ENCODE data around the gene DAAM2.

Gene DAAM2

GRCh38 chr6:39882531-39882899, 90.3 kb downstream of the DAAM2 start:
- no peak overlapping the region for H3K4me2 ChIP-seq (ENCODE audit: low read depth, low read length, poor library complexity, severe bottlenecking)
- no peaks in the 10 kb centered on the region for H3K27me3 ChIP-seq (ENCODE audit: insufficient read depth, low read length, poor library complexity, severe bottlenecking)

GRCh38 chr6:39884696-39885095, 92.5 kb downstream of the DAAM2 start:
- TF ChIP-seq CTCF (conservative IDR thresholded peaks at IDR 0.05; ENCODE audit: low read length) (no peak), EZH2phosphoT487 (IDR thresholded peaks at IDR 0.05; ENCODE audit: borderline replicate concordance) (no peak)

More at GRCh38 chr6:39882531-39882899, 90.3 kb downstream of the DAAM2 start:
- Histone ChIP-seq H3K9ac (ENCODE audit: low read depth, low read length, poor library complexity, severe bottlenecking) (no peak overlapping the region), H3F3A (ENCODE audit: low read depth) (no peaks in the 10 kb centered on the region), H3K9me3 (ENCODE audit: insufficient read depth, low read depth, low read length) (no peaks in the 10 kb centered on the region), H2AFZ (ENCODE audit: low read length) (no peak overlapping the region), H4K20me1 (ENCODE audit: insufficient read depth, low read length, poor library complexity, severe bottlenecking) (no peaks in the 10 kb centered on the region), H3K4me3 (ENCODE audit: low read length, poor library complexity, severe bottlenecking) (no peak overlapping the region), H3K4me1 (ENCODE audit: insufficient read depth, low read length, poor library complexity, severe bottlenecking) (no peaks in the 10 kb centered on the region), H3K36me3 (ENCODE audit: insufficient read depth, low read length) (no peaks in the 10 kb centered on the region), H3K9me2 (replicated peaks; ENCODE audit: low read depth, low read length) (no peaks in the 10 kb centered on the region), H3K79me2 (ENCODE audit: insufficient read depth, low read length) (no peaks in the 10 kb centered on the region)
- TF ChIP-seq EZH2phosphoT487 (IDR thresholded peaks at IDR 0.05; ENCODE audit: borderline replicate concordance) (no peak), CTCF (conservative IDR thresholded peaks at IDR 0.05; ENCODE audit: low read length) (no peak)

GRCh38 chr6:39885691-39886090, 93.5 kb downstream of the DAAM2 start:
- Histone ChIP-seq H3K4me2 (ENCODE audit: low read depth, low read length, poor library complexity, severe bottlenecking) (no peak overlapping the region), H3K9me2 (replicated peaks; ENCODE audit: low read depth, low read length) (no peaks in the 10 kb centered on the region), H3K9me3 (ENCODE audit: insufficient read depth, low read depth, low read length) (no peaks in the 10 kb centered on the region), H3K79me2 (ENCODE audit: insufficient read depth, low read length) (no peaks in the 10 kb centered on the region), H4K20me1 (ENCODE audit: insufficient read depth, low read length, poor library complexity, severe bottlenecking) (no peaks in the 10 kb centered on the region), H3K4me1 (ENCODE audit: insufficient read depth, low read length, poor library complexity, severe bottlenecking) (no peaks in the 10 kb centered on the region), H3K27me3 (ENCODE audit: insufficient read depth, low read length, poor library complexity, severe bottlenecking) (no peaks in the 10 kb centered on the region), H3F3A (ENCODE audit: low read depth) (no peaks in the 10 kb centered on the region), H2AFZ (ENCODE audit: low read length) (no peak overlapping the region), H3K36me3 (ENCODE audit: insufficient read depth, low read length) (no peaks in the 10 kb centered on the region), H3K4me3 (ENCODE audit: low read length, poor library complexity, severe bottlenecking) (no peak overlapping the region), H3K9ac (ENCODE audit: low read depth, low read length, poor library complexity, severe bottlenecking) (no peak overlapping the region)
- TF ChIP-seq CTCF (conservative IDR thresholded peaks at IDR 0.05; ENCODE audit: low read length) (no peak), EZH2phosphoT487 (IDR thresholded peaks at IDR 0.05; ENCODE audit: borderline replicate concordance) (no peak)

More at GRCh38 chr6:39884696-39885095, 92.5 kb downstream of the DAAM2 start:
- H3K27me3 ChIP-seq (ENCODE audit: insufficient read depth, low read length, poor library complexity, severe bottlenecking): no peaks in the 10 kb centered on the region
- no peaks in the 10 kb centered on the region for H3K79me2 ChIP-seq (ENCODE audit: insufficient read depth, low read length)
- H3K36me3 ChIP-seq (ENCODE audit: insufficient read depth, low read length): no peaks in the 10 kb centered on the region
- H3K4me2 ChIP-seq (ENCODE audit: low read depth, low read length, poor library complexity, severe bottlenecking): no peak overlapping the region
- H3K9me2 ChIP-seq (replicated peaks; ENCODE audit: low read depth, low read length): no peaks in the 10 kb centered on the region
- no peaks in the 10 kb centered on the region for H4K20me1 ChIP-seq (ENCODE audit: insufficient read depth, low read length, poor library complexity, severe bottlenecking)
- no peaks in the 10 kb centered on the region for H3K4me1 ChIP-seq (ENCODE audit: insufficient read depth, low read length, poor library complexity, severe bottlenecking)
- H3K9me3 ChIP-seq (ENCODE audit: insufficient read depth, low read depth, low read length): no peaks in the 10 kb centered on the region
- H3F3A ChIP-seq (ENCODE audit: low read depth): no peaks in the 10 kb centered on the region
- H2AFZ ChIP-seq (ENCODE audit: low read length): no peak overlapping the region
- no peak overlapping the region for H3K4me3 ChIP-seq (ENCODE audit: low read length, poor library complexity, severe bottlenecking)
- no peak overlapping the region for H3K9ac ChIP-seq (ENCODE audit: low read depth, low read length, poor library complexity, severe bottlenecking)

Data from Loucy (cell line).